NB4 (cell line): ENCODE measurements around the gene COL9A3.

Experiments
- POLR2A ChIP-seq: IDR thresholded peaks from 2 replicates; pipeline ENCODE4 v1.6.1; 2011; ENCODE audit warnings: mild to moderate bottlenecking; ENCODE audit not compliant: insufficient read length; ENCODE audit errors: extremely low read depth
- TF ChIP-seq, protein P1 (sequence below): IDR thresholded peaks from one replicate; pipeline ENCODE4 v1.5.1; 2012; ENCODE audit warnings: low read depth, low read length
- TF ChIP-seq, protein P2 (sequence below): IDR thresholded peaks from 2 replicates; pipeline ENCODE4 v1.6.1; 2011; ENCODE audit warnings: low read depth, low read length

DNA sequence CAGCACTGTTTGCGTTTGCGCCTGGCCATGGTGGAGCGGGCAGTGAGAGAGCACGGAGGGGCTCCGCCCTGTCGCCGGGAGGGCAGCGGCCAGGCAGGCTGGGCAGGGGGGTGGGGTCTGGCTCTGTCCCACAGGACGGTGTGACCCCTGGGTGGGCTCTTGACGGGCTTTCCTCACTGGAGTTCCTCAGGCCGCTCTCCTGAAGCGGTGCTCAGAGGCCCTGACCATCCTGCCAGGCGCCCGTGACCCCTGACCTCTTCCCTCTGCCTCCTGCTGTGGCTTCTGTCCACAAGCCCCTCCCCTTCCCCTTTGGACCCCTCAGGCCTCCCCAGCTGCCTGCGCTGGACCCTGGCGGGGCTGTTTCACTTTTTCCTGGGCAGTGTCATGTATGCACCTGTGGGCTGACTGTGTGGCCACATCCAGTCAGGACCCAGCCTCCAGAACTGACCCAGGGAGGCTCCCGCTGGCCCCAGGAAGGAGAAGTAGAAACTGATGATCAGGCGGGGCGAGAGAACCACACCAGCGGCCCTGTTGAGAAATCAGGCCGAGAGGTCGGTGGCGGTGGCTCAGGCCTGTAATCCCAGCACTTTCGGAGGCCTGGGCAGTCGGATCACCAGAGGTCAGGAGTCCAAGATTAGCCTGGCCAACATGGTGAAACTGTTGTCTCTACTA lies 11.0 kb upstream of the COL9A3 start:
- TF ChIP-seq, protein P1, sequence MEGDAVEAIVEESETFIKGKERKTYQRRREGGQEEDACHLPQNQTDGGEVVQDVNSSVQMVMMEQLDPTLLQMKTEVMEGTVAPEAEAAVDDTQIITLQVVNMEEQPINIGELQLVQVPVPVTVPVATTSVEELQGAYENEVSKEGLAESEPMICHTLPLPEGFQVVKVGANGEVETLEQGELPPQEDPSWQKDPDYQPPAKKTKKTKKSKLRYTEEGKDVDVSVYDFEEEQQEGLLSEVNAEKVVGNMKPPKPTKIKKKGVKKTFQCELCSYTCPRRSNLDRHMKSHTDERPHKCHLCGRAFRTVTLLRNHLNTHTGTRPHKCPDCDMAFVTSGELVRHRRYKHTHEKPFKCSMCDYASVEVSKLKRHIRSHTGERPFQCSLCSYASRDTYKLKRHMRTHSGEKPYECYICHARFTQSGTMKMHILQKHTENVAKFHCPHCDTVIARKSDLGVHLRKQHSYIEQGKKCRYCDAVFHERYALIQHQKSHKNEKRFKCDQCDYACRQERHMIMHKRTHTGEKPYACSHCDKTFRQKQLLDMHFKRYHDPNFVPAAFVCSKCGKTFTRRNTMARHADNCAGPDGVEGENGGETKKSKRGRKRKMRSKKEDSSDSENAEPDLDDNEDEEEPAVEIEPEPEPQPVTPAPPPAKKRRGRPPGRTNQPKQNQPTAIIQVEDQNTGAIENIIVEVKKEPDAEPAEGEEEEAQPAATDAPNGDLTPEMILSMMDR, result no peak
- TF ChIP-seq POLR2A, result no peak
- TF ChIP-seq, protein P2, sequence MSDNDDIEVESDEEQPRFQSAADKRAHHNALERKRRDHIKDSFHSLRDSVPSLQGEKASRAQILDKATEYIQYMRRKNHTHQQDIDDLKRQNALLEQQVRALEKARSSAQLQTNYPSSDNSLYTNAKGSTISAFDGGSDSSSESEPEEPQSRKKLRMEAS, result no peak
